ENCODE results near the gene ZNF891. TPM values are rescaled to one million over a fixed set of nuclear protein-coding genes. Genes with fewer than 3 reads are reported as not detected.

Gene ZNF891
- total and polyA plus RNA-seq, 2 of the 13 experiments (the other 11 are each of a cell fraction or from before 2014, with no cell fraction given), result 1.3 to 2.1 TPM

GRCh38 chr12:133130038-133130807 lies at the start of gene ZNF891, which contains the start of gene ZNF10 (continued):
- TF ChIP-seq HMGXB3 (CRISPR knock-in tag; IDR thresholded peaks at IDR 0.05; ENCODE audit: borderline replicate concordance) (peak; percentile 54; the same call in 1 of the 2 replicates), ZFP1 (CRISPR knock-in tag; IDR thresholded peaks at IDR 0.05) (no peak), REST (IDR thresholded peaks at IDR 0.05; ENCODE audit: borderline replicate concordance in 1 of 2, low read depth in 1 of 2, low read length in 2 of 2) (peak in 1 of 2 experiments; percentile 52; a peak in 1 of 4 replicates), MAF1 (CRISPR knock-in tag; IDR thresholded peaks at IDR 0.05; ENCODE audit: borderline replicate concordance) (no peak), CREB1 (IDR thresholded peaks at IDR 0.05) (peak; percentile 98), CREB1 (CRISPR knock-in tag; IDR thresholded peaks at IDR 0.05) (peak; percentile 88), ZNF564 (CRISPR knock-in tag; IDR thresholded peaks at IDR 0.05) (no peak; the same call in 1 of the 2 replicates), MXD4 (CRISPR knock-in tag; IDR thresholded peaks at IDR 0.05) (peak; percentile 84), ZBTB21 (CRISPR knock-in tag; IDR thresholded peaks at IDR 0.05) (peak; percentile 96), ZNF589 (CRISPR knock-in tag; conservative IDR thresholded peaks at IDR 0.05) (peak; percentile 19; the same call in 1 of the 2 replicates), GZF1 (CRISPR knock-in tag; IDR thresholded peaks at IDR 0.05) (0 out of 2 replicates have a peak, but pooled peaks have one; percentile 27), ZNF432 (CRISPR knock-in tag; IDR thresholded peaks at IDR 0.05; ENCODE audit: borderline replicate concordance) (no peak; the same call in 1 of the 2 replicates), YY1 (IDR thresholded peaks at IDR 0.05; ENCODE audit: insufficient read depth, insufficient replicate concordance, low read depth, low read length) (peak; percentile 73), DMTF1 (CRISPR knock-in tag; IDR thresholded peaks at IDR 0.05) (no peak), ZNF788 (CRISPR knock-in tag; IDR thresholded peaks at IDR 0.05; ENCODE audit: borderline replicate concordance) (peak; percentile 77; the same call in 1 of the 2 replicates), KDM4B (CRISPR knock-in tag; IDR thresholded peaks at IDR 0.05) (peak; percentile 69; the same call in 1 of the 2 replicates), ZSCAN29 (CRISPR knock-in tag; conservative IDR thresholded peaks at IDR 0.05) (no peak)

Measured in HepG2 (cell line).